ENCODE measurements around the gene YIPF1. TPM values are rescaled to one million over a fixed set of nuclear protein-coding genes. Genes with fewer than 3 reads are reported as not detected.
A peak's percentile ranks its signal among the peaks of the same experiment; 100 is the strongest.
"Not testable (repeated sequence)": the region's sequence is repeated elsewhere in the genome, so short reads cannot be mapped to it uniquely, and the experiment has no call there.

The YIPF1 gene
- total RNA-seq, 1 donor from 2014 or later, result 14.1 TPM

DNA sequence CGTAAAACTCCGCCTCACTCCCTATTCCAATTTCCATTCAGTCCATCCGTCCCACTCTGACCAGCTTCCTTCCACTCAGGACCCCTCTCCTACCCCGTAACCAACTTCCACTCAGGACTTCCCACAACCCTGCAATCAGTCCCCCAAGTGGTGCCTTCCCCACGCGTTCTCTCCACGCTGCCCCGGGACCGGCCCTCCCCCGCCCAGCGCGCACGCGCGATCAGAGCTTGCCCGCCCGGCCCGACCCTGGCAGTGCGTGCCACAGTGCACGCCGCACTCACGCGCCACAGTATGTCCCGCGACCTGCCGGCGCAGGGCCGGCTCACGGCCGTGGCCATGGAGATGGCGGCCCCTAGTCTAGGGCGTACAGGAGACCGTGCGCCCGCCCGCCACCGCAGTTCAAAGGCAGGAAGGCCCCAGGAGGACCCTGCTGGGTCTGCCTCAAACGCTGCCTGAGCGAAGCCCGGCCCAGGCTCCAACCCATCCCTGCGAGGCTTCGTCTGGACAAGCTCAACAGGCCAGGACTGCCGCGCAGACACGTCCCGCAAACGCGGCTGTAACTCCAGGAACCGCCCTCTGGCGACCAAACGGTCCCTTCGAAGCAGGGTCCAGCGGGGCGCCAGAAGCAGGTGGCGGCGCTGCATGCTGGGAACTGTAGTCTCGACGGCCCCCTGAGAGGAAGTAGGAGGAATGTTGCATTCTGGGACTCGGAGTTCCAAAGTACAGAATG is 51.5 kb downstream of the YIPF1 start, which contains the start of gene NDC1:
Gene NDC1, minus strand, starts transcription at position 373 of the 730 bp plus-strand sequence. Its CDS starts 35 bp downstream, at position 338.
- peak; percentile 98 for DNase-seq

GRCh38 chr1:53837646-53837923 is 52.0 kb downstream of the YIPF1 start:
- no peak for DNase-seq

- no peak for DNase-seq
Measured at GRCh38 chr1:53835491-53835890, 54.1 kb downstream of the YIPF1 start.

DNA sequence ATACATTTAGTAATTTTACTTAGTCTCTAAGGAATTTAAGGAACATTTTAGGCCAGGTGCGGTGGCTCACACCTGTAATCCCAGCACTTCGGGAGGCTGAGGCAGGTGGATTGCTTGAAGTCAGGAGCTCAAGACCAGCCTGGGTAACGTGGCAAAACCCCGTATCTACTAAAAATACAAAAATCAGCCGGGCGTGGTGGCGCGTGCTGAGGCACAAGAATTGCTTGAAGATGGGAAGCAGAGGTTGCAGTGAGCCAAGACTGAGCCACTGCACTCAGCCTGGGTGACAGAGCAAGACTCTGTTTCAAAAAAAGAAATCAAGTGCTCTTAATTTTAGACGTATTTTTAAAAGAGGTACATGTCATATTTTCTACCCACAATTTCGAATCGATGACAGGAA is 54.8 kb downstream of the YIPF1 start:
- no peak for DNase-seq

DNA sequence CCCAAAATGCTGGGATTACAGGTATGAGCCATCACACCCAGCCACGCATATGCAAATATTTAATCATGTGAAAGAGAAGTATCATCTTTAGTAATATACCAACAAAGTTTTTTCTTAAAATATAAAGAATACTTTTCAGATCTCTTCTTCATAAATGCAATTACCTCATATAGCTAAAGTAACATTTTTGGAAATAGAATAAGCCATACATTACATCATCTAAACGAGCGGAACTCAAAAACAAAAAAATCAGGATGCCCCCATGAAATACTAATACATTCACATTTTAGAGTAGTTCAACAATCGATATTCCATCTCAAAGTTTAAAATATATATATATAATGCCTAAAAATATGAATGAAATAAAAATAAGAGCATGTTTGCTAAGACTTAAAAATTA is 56.2 kb downstream of the YIPF1 start:
- no peak for DNase-seq

DNA sequence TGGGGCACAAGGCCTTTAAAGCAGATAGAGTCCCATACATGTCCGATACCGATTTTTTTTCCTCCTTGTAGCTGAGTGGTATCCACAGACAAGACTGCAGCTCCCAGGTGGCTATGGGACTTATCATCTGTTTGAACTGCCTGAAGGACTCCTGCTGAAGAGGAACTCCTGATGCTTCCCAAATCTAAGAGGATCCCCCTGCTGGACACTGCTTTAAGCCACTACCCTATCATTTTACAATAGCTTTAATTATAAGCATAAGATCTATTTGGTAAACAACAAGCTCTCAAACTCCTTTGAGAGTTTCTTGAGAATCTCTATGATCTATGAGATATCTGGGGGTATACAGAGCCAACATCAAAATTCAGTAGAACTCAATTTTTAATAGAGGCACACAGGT is 63.2 kb downstream of the YIPF1 start:
- DNase-seq, result no peak

DNA sequence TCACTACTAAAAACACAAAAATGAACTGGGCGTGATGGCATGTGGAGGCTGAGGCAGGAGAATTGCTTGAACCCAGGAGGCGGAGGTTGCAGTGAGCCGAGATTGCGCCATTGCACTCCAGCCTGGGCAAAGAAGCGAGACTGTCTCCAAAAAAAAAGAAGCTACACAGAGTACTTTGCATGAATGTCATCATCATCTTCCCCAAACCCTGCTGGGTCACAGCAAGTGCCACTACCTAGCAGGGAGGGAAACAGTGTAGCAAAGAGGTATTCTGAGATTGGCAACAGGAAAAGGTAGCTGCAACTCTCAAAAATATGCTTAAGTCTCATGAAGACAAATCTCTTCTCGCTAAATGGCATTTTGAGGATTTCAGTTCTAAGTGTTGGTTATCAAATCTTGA is 64.3 kb downstream of the YIPF1 start:
- no peak for DNase-seq

DNA sequence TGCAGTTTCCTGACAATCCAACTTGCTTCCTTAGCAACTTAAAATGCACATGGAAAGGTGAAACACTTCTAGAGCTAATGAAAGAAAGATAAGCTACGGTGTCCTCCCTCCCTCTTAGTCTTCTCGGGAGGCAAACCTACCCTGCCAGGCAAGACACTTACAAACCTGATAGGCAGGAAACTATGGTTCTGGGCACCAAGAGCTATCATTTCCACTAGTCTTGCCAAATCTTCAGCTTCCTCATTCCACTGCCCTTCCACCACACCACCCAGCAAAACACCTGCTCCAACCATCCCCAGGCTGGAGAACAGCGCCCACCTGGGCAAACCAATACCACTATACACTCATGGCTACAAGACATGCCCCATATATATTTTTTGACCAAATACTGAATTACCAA is 66.7 kb downstream of the YIPF1 start:
- no peak for DNase-seq

DNA sequence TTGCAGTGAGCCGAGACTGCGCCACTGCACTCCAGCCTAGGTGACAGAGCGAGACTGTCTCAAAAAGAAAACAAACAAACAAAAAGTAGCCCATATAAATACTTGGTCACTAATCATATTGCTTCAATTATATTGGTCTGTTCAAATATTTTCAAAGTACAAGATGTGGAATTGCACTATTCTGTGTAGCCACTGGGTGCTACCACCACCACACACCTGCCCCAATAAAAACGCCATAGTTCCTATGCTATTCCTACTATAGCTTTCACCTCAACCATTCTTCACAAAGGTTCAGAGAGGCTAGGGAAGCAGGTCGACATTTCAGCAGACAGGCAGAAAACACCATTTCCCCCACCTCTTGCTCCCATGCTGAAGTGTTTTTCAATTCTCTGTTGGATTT is 68.2 kb downstream of the YIPF1 start:
- no peak for DNase-seq

- no peak for DNase-seq
Measured at GRCh38 chr1:53819387-53819786, 70.2 kb downstream of the YIPF1 start.

GRCh38 chr1:53816584-53816983 is 73.0 kb downstream of the YIPF1 start:
- not testable (repeated sequence) for DNase-seq

- not testable (repeated sequence) for DNase-seq
Measured at GRCh38 chr1:53815484-53815883, 74.1 kb downstream of the YIPF1 start.

- no peak for DNase-seq
Measured at GRCh38 chr1:53811414-53811851, 78.2 kb downstream of the YIPF1 start.

DNA sequence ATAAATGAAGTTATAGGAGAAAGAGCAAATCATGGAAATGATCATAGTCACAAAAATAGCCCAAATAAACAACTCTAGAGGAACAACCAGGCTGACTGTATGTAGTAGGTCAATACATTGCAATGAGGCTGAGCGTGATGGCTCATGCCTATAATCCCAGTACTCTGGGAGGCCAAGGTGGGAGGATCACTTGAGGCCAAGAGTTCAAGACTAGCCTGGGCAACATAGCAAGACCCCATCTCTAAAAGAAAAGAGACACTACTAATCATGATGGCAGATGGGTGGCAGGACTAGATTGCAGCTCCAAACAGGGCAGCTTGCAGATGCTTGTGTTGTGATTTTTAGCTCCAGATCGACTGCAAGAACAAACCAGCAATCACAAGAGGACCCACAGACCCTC is 79.1 kb downstream of the YIPF1 start:
- DNase-seq, result no peak

GRCh38 chr1:53810007-53810406 is 79.6 kb downstream of the YIPF1 start:
- DNase-seq, result no peak

GRCh38 chr1:53807916-53808315 is 81.7 kb downstream of the YIPF1 start:
- no peak for DNase-seq

GRCh38 chr1:53804791-53805505 is 84.6 kb downstream of the YIPF1 start:
- DNase-seq, result no peak

- no peak for DNase-seq
Measured at GRCh38 chr1:53804181-53804580, 85.4 kb downstream of the YIPF1 start.

Small RNA genes lying within 50 kb of the gene (small RNA-seq; reads per million reads assigned to genes)
- not detected for gene AL049745.1 (ENCODE audit: low replicate concordance)

Other genes with a start within 250 kb of the YIPF1 start
- 0.21 TPM for gene GLIS1, start 150.6 kb downstream of the YIPF1 start, total RNA-seq
- gene NDC1, start 51.5 kb downstream of the YIPF1 start, total RNA-seq, result 22.0 TPM
- not detected for gene DIO1, start 4.4 kb upstream of the YIPF1 start, total RNA-seq
- 11.1 TPM for gene IFT25, start 55.9 kb upstream of the YIPF1 start, total RNA-seq
- gene LRRC42, start 56.6 kb upstream of the YIPF1 start, total RNA-seq, result 8.0 TPM
- not detected for gene LDLRAD1, start 128.4 kb upstream of the YIPF1 start, total RNA-seq
- 161 TPM for gene TMEM59, start 163.4 kb upstream of the YIPF1 start, total RNA-seq
- gene TCEANC2, start 163.8 kb upstream of the YIPF1 start, total RNA-seq, result 4.8 TPM